Astrocyte of the hippocampus (primary cell): ENCODE measurements around the gene TBC1D9B.
A peak's percentile ranks its signal among the peaks of the same experiment; 100 is the strongest.
"Not testable (repeated sequence)": the region's sequence is repeated elsewhere in the genome, so short reads cannot be mapped to it uniquely, and the experiment has no call there.

Experiments
- DNase-seq: peaks from one replicate; pipeline ENCODE4 v3.0.0; 2011; ENCODE audit warnings: low read depth, low spot score

Gene TBC1D9B

DNA sequence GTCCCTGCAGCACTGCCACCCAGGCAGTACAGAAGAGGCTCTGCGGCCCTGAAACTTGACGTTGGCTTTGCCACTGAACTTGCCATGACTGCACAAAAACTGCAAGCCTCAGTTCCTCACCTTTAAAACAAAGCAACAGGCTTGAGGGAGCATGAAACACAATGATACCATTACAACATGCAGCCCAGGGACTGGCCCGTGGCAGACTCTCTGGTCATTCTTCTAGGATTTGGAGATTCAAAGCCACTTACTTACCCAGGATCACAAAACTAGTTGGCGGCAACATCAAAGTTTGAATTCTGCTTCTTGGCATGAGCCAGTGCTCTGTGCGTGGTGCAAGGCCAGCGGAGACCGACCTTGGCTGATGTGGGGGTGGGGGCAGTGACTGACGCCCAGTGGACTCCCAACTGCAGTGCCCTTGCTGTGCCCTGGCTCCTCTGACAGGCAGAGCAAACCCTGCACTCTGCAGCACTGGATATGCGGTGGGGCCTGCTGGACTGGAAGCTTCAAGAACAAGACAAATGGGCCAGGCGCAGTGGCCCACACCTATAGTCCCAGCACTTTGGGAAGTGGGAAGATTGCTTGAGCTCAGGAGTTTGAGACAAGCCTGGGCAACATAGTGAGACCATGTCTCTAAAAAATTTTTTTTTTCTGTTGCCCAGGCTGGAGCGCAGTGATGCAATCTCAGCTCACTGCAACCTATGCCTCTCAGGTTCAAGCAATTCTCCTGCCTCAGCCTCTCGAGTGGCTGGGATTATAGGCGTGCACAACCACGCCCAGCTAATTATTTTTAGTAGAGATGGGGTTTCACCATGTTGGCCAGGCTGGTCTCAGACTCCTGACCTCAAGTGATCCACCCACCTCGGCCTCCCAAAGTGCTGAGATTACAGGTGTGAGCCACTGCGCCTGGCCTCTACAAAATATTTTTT, 68.1 kb downstream of the TBC1D9B start:
- DNase-seq, result no peak

DNA sequence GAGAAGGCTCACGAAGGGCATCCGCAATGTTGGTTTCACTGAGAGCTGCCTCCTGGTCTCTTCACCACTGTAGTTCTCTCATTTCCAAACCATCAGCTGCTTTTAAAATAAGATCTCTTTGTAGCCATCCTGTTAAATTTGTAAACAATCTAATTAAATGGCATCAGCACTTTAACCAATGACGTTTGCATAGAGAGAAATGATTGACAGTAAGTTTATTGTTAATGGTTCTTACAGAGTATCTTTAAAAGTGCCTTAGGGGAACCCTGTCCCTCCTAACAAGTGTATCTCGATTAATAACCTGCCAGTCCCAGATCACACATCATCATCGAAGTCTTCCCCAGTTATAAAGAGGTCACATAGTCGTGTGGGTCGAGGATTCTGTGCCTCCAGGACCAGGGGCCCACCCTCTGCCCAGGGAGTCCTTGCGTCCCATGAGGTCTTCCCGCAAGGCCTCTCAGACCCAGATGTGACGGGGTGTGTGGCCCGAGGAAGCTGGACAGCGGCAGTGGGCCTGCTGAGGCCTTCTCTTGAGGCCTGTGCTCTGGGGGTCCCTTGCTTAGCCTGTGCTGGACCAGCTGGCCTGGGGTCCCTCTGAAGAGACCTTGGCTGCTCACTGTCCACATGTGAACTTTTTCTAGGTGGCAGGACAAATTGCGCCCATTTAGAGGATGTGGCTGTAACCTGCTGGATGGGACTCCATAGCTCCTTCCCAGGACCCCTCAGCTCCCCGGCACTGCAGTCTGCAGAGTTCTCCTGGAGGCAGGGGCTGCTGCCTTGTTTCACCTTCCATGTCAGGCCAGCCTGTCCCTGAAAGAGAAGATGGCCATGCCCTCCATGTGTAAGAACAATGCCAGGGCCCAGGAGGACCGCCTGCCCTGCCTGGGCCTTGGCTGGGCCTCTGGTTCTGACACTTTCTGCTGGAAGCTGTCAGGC, 70.4 kb downstream of the TBC1D9B start:
- DNase-seq, result no peak

DNA sequence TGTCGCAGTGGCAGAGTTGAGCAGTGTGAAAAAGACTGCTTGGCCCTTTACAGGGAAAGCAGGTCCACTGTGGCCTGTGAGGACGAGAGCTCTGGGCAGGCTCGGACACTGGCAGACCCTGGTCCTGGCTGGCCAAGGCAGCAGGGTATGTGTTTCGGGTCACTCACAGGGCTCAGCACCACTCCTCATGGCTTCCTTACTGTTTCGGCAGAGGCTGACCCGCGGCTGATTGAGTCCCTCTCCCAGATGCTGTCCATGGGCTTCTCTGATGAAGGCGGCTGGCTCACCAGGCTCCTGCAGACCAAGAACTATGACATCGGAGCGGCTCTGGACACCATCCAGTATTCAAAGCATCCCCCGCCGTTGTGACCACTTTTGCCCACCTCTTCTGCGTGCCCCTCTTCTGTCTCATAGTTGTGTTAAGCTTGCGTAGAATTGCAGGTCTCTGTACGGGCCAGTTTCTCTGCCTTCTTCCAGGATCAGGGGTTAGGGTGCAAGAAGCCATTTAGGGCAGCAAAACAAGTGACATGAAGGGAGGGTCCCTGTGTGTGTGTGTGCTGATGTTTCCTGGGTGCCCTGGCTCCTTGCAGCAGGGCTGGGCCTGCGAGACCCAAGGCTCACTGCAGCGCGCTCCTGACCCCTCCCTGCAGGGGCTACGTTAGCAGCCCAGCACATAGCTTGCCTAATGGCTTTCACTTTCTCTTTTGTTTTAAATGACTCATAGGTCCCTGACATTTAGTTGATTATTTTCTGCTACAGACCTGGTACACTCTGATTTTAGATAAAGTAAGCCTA, 71.3 kb downstream of the TBC1D9B start:
- DNase-seq, result no peak

DNA sequence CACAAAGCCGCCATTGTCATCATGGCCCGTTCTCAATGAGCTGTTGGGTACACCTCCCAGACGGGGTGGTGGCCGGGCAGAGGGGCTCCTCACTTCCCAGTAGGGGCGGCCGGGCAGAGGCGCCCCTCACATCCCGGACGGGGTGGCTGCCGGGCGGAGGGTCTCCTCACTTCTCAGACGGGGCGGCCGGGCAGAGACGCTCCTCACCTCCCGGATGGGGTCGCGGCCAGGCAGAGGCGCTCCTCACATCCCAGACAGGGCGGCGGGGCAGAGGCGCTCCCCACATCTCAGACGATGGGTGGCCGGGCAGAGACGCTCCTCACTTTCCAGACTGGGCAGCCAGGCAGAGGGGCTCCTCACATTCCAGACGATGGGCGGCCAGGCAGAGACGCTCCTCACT, 72.8 kb downstream of the TBC1D9B start:
- DNase-seq, result not testable (repeated sequence)

DNA sequence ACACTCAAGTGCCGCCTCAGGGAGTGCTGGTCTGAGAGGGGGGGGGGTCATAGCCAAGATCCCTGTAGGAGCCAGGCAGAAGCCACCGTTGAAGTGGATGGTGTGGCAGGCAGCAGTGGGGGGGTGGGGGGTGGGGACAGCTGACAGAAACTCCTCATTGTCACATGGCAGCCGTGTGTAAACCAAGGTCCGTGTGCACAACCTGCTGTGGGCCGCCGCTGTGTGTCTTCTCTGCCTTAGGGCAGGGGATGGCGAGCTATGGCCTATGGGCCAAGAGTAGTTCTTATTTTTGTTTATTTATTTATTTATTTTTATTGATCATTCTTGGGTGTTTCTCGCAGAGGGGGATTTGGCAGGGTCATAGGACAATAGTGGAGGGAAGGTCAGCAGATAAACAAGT, 73.6 kb downstream of the TBC1D9B start:
- no peak for DNase-seq

DNA sequence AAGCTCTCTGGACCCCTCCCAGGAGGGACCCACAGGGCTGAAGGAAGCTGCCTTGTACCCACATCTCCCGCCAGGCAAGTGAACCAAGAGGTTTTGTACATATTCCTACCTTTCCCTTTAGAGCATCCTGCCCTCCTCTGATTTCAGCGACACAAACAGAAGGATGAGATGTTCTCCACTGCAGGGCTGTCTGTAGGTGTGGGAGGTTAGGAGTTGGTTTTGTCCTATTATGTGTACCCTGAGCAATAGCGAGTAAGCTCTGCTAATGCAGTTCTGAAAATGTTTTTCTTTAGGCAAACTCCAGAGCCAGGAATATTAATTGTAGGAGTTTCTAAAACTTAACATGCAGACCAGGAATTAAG, 74.0 kb downstream of the TBC1D9B start:
- DNase-seq, result no peak

DNA sequence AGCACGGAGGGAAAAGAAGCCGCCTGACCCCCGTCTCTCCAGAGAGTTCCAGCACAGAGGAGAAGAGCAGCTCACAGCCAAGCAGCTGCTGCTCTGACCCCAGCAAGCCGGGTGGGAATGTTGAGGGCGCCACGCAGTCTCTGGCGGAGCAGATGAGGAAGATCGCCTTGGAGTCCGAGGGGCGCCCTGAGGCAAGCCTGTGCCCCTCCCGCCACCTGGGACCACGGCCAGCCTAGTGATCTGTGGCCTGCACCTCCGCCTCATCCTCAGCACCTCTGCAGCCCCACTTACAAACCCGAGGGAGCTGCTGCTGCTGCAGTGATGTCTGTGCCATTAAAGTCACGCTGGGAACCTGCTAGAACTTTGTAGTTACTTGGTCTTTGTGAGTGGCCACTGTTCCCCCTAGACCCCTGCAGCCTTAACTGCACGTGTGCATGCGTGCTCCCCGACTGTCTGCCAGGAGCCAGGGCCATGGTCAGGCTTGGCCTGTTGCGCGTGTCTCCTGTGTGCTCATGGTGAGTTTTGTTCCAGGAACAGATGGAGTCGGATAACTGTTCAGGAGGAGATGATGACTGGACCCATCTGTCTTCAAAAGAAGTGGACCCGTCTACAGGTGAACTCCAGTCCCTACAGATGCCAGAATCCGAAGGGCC, 74.5 kb downstream of the TBC1D9B start:
- DNase-seq, result no peak

DNA sequence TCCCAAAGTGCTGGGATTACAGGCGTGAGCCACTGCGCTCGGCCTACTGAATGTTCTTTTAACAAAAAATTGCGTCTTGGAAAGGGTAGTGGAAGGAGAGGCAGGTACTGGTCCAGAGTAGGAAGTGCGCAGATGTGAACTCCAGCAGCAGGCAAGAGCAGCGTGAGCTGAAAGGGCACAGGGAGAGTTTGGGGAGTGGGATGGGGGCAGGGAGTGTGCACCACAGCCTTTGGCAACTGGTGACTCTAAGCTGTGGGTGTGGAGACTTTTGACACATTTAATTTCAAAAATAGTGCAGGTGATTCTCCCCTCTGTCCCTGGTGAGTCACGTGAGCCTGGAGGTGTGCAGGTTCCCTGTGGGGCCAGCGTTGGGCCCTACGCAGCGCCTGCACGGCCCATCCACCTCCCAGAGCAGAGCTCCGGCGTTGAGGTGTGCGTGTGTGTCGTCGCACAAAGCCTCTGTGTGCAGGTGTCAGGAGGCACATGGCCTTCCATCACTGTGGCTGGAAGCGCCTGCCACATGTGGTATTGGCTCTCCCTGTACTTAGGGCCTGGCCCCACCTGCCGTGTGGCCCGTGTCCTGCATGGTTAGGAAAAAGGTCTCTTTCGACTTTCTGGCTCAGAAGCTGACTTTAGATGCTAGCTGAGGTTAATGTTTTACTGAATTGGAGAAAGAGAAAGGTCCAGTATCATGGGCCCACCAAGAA, 75.5 kb downstream of the TBC1D9B start:
- no peak for DNase-seq

DNA sequence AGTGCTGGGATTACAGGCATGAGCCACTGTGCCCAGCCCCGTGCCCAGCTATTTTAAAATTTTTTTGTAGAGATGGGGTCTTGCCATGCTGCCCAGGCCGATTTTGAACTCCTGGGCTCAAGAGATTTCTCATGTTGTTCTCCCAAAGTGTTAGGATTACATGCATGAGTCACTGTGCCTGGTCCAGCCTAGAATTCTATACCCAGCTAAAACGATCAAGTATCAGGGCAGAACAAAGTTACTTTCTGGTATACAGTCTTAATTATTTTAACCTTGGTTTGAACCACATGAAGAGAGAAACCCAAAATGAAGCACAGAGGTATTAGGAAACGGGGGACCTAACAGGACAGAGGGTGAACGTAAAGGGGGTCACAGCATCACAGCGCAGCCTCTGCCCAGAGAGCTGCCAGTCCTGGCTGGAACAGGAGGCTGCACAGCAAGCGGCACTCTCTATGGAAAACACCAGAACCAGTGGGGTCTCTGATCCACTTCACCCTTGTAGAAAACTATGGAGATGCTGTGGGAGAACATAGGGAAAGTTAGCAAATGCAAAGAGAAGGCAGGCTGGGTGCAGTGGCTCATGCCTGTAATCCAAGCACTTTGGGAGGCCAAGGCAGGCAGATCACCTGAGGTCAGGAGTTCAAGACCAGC, 76.8 kb downstream of the TBC1D9B start:
- no peak for DNase-seq

DNA sequence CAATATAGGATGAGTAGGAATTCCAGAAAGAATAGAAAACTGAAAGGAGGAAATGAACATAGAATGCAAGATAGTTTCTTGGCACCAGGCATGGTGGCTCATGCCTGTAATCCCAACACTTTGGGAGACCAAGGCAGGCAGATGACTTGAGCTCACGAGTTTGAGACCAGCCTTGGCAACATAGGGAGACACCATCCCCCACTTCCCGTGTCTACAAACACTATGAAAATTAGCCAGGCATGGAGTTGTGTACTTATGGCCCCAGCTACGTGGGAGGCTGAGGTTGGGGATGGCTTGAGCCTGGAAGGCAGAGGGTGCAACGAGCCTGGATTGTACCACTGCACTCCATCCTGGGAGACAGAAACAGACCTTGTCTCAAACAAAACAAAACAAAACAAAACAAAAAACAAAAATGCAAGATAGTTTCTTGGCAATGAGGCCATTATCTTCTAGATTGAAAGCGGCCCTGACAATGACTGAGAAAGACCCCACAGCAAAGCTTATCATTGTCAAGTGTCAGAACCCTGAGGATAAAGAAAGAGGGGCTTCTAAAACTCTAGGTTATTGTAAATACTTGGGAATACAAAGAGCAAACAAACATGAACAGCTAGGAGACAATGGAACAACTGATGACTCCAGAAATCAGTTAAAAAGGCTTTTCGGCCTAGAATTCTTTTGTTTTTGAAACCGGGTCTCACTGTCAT, 77.8 kb downstream of the TBC1D9B start:
- DNase-seq, result no peak

DNA sequence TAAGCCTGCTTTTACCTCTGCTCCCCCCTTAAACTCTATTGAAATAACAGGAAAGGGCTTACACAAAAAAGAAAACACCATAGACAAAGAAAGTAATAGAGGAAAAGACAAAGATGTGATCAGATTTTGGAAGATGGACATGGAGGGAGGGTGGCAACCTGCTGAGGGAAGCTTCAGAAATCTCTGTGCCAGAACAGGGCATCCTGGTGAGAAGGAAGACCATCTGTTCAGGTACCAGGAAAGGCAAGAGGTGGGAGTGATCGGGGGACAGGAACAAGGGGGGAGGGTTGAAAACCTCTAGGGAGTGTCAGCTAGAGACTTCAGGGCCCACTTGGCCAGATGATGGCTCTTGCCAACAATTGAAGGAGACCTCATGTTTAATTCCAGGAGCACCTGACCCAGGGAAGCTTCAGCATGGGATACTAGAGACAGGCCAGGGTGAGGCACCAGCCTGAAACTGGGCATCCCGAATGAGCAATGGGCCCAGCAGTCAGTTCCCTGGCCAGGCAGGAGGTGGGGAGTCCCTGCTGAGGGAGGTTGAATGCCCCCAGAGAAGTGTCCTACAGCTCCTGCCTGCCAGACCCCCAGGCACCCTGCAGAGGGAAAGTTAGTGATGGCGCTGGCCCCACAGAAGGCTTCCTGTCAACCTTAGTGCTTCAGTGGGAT, 78.8 kb downstream of the TBC1D9B start:
- DNase-seq, result no peak

DNA sequence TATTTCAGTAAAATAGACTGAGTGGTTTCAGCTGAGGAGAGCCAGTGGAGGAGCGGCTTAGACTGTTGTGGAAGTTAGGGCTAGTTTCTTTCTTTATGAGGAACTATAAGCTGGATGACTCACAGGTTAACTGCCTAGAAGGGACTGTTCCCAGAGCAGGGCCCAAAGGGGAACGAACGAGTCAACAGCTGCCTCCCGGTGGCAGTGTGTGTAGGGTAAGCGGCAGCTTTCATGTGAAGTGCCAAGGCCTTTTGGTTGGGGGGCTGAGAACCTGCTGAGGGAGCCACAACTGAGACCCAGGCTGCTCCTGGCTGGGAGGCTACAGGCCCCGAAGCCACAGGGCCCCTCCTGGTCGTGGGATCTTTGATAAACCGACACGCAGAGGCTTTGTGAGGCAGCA, 80.0 kb downstream of the TBC1D9B start:
- peak; percentile 67 for DNase-seq

DNA sequence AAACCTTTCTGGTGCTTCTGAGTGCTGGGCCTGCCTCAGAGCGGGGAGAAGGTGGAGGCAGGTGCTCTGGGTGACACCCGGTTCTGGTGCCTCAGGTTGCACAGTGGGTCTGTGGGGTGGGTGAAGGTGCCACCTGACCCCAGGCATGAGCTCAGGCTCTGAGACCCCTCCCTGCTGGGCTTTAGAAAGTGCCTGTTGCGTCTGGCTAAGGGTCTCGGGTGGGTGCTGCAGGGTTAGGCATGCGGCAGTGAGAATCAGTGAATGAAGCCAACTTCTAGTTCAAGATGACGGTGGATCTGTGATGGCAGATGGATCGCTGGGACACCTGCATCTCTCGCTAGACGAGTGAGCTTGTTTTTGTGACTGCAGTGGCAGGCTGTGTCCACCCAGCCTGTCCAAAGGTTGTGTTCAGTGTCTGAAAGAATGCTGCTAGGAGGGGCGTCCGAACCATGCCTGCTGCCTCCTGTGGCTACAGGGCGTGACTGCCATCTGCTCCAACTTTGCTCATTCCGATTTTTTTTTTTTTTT, 82.0 kb downstream of the TBC1D9B start:
- DNase-seq, result no peak

DNA sequence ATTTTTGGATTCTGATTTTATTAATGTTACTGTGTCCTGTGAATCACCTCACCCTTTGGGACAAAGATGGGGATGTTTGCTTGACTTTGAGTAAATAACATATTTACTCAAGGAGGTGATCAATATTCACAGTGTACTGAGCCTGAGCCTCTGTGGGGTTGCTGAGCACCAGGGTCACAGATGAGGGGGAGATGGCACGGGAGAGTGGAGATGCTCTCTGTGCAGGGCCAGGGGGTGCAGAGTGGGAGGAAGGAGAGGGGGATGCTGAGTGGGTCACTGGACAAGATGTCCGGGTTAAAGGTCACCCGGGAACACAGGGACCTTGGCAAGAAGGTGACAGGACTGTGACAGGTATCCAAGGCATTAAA, 83.0 kb downstream of the TBC1D9B start:
- no peak for DNase-seq

DNA sequence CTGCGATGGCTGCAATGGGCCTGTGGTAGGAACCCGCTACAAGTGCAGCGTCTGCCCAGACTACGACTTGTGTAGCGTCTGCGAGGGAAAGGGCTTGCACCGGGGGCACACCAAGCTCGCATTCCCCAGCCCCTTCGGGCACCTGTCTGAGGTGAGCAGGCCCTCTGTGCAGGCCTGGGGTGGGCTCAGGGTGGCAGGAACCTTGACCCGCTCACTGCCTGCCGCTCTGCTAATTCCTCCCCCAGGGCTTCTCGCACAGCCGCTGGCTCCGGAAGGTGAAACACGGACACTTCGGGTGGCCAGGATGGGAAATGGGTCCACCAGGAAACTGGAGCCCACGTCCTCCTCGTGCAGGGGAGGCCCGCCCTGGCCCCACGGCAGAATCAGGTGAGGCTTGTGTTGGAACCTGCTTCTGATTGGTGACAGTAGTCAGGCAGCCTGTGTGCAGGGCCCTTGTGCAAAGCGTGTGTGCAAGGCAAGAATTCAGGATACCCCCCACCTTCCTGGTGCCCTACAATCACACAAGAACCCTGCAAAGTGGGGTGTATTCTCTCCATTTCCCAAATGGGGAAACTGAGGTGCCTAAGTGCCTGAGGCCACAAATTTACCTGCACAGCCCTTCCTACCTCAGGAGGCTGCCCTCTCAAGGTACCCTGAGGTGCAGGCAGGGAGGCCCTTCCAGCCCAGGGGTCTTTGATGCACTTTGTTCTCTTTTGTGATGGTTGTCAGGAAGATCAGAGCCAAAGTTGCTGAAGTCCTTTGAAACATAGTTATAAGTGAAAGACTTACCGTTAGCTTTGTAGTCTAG, 83.6 kb downstream of the TBC1D9B start:
- no peak for DNase-seq

DNA sequence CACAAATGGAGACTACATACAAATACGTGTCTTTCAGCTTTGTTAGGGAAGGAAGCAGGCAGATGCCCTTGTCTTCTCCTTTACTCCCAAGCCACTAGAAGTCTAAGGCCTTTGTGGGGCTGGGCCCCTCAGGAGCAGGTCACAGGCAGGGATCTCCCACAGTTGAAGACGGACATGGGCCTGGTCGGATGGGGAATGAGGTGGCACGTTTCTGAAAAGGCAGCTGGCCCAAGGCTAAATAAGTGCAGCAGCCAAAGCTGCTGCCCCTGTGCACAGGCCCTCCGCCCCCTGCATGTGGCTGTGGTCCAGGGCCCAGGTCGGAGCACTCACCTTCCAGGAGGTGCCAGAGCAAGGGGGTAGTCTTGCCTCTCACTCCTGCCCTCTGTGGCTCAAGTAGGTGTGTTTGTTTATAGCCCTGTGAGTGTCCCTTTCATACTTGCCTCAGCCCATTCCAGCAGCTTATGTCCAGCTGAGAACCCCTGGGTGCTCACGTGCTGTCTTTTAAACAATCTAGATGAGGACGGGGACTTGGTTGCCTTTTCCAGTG, 85.2 kb downstream of the TBC1D9B start:
- DNase-seq, result no peak

DNA sequence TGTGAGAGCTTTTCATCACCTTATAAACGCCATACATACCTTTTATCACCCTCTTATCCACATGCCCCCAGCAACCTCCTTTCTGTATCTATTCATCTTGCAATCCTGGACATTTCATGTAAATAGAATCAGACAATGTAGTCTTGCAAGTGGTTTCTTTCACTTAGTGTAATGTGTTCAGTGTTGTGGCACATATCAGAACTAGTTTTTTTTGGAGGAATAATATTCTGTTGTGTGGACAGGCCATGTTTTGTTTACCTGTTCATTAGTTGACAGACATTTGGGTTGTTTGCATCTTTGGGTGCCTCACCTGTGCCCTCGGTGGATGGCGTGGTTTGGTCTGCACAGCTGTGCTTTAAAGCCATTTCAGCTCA, 85.7 kb downstream of the TBC1D9B start:
- no peak for DNase-seq
